HG03039 (cell line): ENCODE measurements around the gene NMUR1.

Experiments used
- ATAC-seq: cut with Tn5 transposase; IDR thresholded peaks from one replicate; pipeline ENCODE4 v1.9.1; 2021; ENCODE audit warnings: mild to moderate bottlenecking, moderate library complexity; ENCODE audit not compliant: unreplicated experiment

NMUR1 gene

GRCh38 chr2:231526341-231527090, 3.7 kb downstream of the NMUR1 start:
- no peak for ATAC-seq

GRCh38 chr2:231525248-231526163, 4.7 kb downstream of the NMUR1 start:
- ATAC-seq = no peak

GRCh38 chr2:231524477-231525247, 5.6 kb downstream of the NMUR1 start:
- ATAC-seq = no peak

GRCh38 chr2:231523451-231524285, 6.6 kb downstream of the NMUR1 start:
- no peak for ATAC-seq

GRCh38 chr2:231522418-231523180, 7.6 kb downstream of the NMUR1 start:
- ATAC-seq = no peak

GRCh38 chr2:231521443-231521842, 8.8 kb downstream of the NMUR1 start:
- ATAC-seq = no peak

GRCh38 chr2:231519975-231520555, 10.2 kb downstream of the NMUR1 start:
- no peak for ATAC-seq

- ATAC-seq = no peak
Observed at GRCh38 chr2:231518771-231519170, 11.5 kb downstream of the NMUR1 start.

GRCh38 chr2:231515603-231516002, 14.6 kb downstream of the NMUR1 start:
- ATAC-seq = no peak

GRCh38 chr2:231514951-231515297, 15.3 kb downstream of the NMUR1 start:
- no peak for ATAC-seq

- peak; percentile 96 for ATAC-seq
Observed at GRCh38 chr2:231514225-231514950, 15.9 kb downstream of the NMUR1 start.

GRCh38 chr2:231513746-231514224, 16.5 kb downstream of the NMUR1 start:
- ATAC-seq = no peak

- ATAC-seq = no peak
Observed at GRCh38 chr2:231512222-231512621, 18.0 kb downstream of the NMUR1 start.

- no peak for ATAC-seq
Observed at GRCh38 chr2:231503766-231504165, 26.5 kb downstream of the NMUR1 start.

GRCh38 chr2:231502596-231502995, 27.6 kb downstream of the NMUR1 start:
- no peak for ATAC-seq

GRCh38 chr2:231497651-231498050, 32.6 kb downstream of the NMUR1 start:
- ATAC-seq = no peak

GRCh38 chr2:231494669-231495068, 35.6 kb downstream of the NMUR1 start:
- no peak for ATAC-seq

GRCh38 chr2:231490801-231491200, 39.4 kb downstream of the NMUR1 start:
- no peak for ATAC-seq

GRCh38 chr2:231489990-231490389, 40.3 kb downstream of the NMUR1 start:
- no peak for ATAC-seq
